ENCODE results near the gene HOXC13.

DNA sequence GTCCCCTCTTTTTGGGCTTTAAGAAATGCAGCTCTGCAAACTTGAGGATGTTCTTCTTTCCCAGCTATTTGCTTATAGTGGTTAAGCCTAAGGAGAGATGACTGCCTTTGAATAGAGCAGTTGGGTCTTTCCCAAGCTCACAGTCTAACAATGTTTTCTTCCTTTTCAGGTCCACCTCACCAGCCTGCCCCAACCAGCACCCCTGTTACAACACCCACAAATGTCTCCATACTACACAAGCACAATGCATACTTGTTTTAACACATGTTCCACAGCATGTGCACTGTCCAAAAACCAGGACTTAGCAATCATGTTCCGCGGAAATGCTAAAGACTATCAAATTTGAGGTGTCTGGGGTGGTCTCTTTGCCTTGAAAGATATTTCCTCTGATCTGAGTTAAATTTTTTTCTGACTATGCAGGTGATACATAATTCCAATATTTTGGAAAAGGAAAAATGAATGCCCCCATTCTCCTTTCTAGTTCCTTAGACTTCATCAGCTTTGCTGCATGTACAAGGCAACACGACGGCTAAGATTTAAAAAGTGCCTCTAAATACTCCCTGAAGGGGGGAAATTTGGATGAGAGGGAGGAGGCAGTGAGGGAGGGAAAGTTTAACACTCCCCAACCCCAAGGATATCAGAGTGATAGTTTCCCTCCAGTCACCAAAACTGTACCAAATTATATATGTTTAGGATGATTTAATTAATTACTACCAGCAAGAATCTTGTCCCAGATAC, 6.6 kb upstream of the HOXC13 start:
- TF ChIP-seq, protein P1, sequence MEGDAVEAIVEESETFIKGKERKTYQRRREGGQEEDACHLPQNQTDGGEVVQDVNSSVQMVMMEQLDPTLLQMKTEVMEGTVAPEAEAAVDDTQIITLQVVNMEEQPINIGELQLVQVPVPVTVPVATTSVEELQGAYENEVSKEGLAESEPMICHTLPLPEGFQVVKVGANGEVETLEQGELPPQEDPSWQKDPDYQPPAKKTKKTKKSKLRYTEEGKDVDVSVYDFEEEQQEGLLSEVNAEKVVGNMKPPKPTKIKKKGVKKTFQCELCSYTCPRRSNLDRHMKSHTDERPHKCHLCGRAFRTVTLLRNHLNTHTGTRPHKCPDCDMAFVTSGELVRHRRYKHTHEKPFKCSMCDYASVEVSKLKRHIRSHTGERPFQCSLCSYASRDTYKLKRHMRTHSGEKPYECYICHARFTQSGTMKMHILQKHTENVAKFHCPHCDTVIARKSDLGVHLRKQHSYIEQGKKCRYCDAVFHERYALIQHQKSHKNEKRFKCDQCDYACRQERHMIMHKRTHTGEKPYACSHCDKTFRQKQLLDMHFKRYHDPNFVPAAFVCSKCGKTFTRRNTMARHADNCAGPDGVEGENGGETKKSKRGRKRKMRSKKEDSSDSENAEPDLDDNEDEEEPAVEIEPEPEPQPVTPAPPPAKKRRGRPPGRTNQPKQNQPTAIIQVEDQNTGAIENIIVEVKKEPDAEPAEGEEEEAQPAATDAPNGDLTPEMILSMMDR (IDR thresholded peaks at IDR 0.05), result no peak
- TF ChIP-seq POLR2A (IDR thresholded peaks at IDR 0.05), result no peak

Measured in testis (tissue), 2 donors.